M059J (cell line): Measurements from ENCODE around the gene CFDP1. TPM values are rescaled to one million over a fixed set of nuclear protein-coding genes. Genes with fewer than 3 reads are reported as not detected.

Source experiments
- DNase-seq: peaks from one replicate; pipeline ENCODE4 v3.0.0-alpha.2; 2012; ENCODE audit warnings: low read depth
- total RNA-seq: library from RNA; depleted of rRNA; stranded (reverse); fragments of >200 nt; shearing (Covaris generic); gene quantifications from 2 replicates; pipeline ENCODE4 v1.2.3, GENCODE V29; 2014

The CFDP1 gene
- total RNA-seq, 1 experiment from 2014 or later: 111 TPM

- no peak for DNase-seq
Measured at GRCh38 chr16:75413951-75414350, 19.4 kb downstream of the CFDP1 start.

GRCh38 chr16:75406943-75407342 lies 26.4 kb downstream of the CFDP1 start:
- DNase-seq: no peak

GRCh38 chr16:75402821-75403475 lies 30.4 kb downstream of the CFDP1 start:
- DNase-seq: peak; percentile 57

DNA sequence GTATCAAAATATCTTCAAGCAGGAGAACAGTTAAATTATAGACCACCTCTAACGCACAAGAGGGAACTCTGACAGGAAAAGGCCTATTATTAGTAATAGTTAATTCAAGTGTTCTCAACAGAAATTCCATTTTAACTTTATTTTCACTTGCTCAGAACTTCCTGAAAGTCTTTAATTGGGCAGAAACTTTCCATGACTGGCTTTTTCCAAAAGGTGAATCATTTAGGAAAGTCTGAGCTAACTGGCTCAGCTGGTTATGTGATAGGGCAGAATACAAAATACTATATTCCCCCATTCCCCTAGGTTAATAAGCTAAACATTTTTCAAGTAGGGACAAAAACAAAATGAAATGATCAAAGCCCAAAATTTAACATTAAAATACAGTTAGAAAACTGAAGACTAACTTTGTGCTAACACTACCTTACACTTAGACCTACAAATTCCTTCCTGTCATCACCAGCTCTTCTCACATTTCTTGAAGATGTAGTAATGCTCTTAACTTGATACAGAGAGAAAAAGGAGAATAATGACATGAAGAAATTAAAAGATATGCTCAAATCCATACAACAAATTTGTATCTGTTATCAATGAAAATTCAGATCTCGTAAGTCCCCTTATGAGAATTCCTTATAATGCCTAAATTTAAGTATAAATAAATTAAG lies 31.0 kb downstream of the CFDP1 start:
- peak; percentile 75 for DNase-seq

- DNase-seq: no peak
Measured at GRCh38 chr16:75401691-75402090, 31.6 kb downstream of the CFDP1 start.

GRCh38 chr16:75398333-75398732 lies 35.0 kb downstream of the CFDP1 start:
- no peak for DNase-seq

DNA sequence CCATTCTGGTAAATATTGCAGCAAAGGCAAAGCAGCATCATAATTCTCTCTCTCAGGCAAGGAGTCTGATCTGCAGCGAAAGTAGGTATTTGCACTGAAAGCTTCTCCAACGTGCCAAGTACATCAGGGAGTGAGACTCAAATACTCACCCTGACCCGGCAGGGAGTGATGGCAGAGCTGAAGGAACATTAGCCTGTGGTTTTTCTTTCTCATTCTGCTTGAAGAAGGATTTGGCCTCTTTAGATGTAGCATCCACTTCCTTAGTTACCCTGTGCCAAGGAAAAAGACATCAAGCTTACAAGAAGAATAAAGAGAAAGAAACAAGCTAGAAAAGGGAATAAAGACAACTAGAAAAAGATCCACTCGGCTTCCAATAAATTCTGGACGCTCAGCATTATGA lies 38.4 kb downstream of the CFDP1 start:
- no peak for DNase-seq

GRCh38 chr16:75392906-75393305 lies 40.4 kb downstream of the CFDP1 start:
- no peak for DNase-seq

DNA sequence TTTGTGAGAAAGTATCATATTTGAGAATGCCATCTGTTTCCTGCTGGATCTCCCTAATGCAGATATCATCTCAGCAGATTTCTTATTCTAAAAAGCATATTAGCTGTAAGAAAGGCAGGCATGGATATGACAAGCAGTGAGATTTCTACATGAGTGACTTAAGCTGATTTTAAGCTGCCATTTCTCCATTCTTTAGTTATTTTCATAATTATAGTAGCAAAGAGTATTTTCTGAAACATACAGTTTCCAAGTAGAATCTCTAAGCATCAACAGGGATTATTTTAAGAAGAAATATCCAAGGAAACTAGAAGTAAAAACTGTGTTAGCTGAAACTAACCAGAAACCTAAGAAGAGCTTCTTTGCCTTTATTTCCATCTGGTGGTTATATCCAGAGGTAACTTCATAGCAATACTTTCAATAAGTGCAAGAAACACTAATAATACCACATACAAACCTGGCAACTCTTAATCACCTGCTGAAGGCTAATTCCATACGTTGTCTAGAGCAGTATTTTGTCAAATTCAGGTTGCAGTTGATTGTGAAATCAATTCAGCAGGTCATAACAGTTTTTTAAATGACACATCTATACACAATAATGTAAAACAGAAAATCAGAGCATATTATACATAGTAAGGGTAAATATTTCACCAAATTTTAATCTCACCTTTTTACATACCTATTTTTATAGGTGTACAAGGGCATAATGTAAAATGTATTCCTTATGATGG lies 42.2 kb downstream of the CFDP1 start:
- no peak for DNase-seq

- DNase-seq: no peak
Measured at GRCh38 chr16:75389096-75389690, 44.1 kb downstream of the CFDP1 start.

DNA sequence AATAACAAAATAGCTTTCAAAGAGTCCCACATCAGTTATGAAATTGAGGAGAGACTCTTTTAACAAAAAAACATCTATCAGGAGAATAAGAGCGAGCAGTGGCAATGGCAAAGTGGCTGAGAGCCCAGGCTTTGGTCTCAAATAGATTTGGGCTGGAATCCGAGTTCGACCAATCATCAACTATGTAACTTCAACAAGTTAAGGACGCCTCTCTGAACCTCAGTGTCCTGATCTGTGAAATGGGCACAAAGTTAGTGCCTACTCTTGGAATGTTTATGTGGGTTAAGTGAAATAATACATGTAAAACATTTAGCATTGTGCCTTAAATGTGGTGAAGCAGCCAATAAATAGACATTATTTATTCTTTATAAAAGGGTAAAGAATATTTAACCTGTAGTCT lies 45.4 kb downstream of the CFDP1 start:
- no peak for DNase-seq

DNA sequence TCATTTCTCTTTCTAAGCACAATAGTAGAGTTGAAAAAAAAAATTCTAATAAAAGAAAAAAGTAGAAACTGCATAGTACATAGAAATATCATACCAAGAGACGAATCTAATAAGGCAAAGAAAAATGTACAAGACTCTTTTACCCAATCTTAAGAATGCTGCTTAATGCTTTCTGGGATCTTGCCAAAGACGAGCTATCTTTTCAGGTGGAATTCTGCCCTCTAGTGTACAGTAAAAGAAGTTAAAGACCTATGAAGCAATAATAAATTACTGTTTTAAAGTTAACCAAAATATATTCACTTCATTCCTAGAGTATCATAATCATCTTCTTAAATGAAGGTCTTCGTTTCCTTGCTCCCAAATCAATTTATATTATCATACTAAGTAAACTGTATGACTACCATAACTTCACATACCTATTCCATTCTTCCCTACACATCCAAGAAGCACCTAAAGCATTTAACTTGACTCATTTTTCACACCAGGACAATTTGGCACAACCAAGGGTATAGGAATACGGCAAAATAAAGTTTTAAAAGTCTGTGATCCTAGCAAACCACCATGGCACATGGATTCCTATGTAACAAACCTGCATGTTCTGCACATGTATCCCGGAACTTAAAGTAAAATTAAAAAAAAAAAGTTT lies 47.7 kb downstream of the CFDP1 start:
- peak; percentile 83 for DNase-seq

DNA sequence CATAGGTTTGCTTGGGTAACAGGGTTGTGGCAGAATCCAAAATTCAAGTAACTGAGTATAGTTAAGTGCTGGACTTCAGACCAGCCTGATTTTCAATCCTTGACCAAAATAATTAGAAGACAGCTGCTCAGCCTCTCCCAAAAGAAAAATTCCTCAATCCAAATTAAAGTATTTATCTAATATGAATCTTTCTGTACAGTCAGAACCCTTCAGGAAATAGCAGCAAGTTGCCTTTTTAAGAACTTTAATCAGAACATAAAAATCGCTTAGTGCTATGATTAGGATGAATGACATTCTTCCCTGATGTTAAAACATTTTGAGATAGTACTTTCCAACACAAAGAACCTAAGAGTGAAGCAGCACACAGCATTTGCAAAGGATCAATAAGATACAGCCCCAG lies 50.2 kb downstream of the CFDP1 start:
- no peak for DNase-seq

DNA sequence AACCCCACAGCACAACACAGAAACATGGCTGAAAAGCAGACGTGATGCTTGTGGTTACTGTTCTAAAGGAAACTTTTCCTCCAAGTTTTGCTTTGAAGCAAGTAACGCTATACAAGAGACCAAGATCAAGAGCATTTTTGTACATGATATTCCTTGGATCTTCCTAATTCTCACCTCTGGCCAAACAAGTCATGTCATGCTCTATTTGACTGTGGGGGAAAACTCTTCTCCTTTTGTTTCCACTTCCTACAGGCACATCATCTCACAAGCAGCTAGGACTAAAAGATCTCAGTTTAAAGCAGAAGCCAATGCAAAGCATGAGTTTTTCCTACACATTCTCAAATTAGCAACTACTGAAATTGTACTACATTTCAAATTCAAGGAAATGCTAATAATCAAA lies 50.7 kb downstream of the CFDP1 start:
- DNase-seq: no peak

DNA sequence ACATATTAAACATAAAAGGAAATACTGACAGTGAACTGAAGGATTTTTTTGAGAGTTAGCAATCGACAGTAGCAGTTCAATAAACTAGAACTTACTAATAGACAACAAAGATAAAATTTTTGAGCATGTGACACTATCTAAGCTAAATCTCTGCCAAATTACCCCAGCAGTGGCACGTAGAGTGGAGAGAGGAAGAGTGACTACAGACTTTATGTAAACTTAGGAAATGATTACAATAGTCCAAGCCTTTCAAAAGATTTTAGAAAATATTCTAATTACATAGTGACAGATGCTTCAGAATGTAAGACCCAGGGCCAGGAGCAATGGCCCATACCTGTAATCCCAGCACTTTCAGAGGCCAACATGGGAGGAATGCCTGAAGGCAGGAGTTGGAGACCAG lies 52.4 kb downstream of the CFDP1 start:
- peak; percentile 77 for DNase-seq

GRCh38 chr16:75379911-75380847 lies 53.1 kb downstream of the CFDP1 start:
- DNase-seq: peak; percentile 13

DNA sequence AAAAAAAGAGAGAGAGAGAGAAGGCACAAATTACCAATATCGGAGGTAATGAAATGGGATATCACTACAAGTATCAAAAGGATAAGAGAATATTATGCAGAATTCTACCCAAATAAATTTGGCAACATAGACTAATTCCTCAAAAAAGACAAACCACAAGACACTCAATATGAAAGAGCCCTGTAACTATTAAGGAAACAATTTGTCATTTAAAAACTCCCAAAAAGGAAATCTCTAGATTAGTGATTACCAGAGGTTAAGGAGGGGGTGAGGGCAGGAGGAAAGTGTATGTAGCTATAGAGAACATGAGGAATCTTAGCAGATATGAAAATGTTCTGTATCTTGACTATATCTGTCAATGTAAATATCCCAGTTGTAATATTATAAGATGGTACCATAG lies 54.0 kb downstream of the CFDP1 start:
- peak; percentile 38 for DNase-seq

GRCh38 chr16:75378616-75379015 lies 54.7 kb downstream of the CFDP1 start:
- peak; percentile 63 for DNase-seq

GRCh38 chr16:75377729-75378386 lies 55.4 kb downstream of the CFDP1 start:
- DNase-seq: peak; percentile 97

DNA sequence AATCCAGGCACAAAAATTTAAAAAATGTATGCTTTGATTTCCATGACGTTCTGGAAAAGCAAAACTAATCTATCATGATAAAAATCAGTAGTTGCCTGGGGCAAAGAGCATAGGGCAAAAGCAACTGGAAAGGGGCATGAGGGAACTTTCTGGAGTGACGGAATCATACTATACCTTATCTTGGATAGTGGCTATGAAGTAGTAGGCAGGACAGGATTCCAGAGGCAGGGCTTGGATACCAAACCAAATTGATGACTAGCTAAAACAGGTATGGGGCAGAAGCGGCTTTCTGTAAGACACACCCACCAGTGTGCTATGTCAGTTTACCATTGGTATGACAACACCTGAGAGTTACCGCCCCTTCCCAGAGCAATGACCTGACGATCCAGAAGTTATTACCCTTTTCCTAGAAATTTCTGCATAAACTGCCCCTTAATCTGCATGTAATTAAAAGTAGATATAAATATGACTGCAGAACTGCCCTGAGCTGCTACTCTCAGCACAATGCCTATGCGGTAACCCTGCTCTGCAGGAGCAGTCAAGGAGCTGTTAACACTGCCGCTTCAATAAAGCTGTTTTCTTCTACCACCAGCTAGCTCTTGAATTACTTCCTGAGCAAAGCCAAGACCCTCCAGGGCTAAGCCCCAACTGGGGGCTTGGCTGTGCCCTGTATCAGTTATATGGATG lies 56.7 kb downstream of the CFDP1 start:
- peak; percentile 2 for DNase-seq
